ENCODE measurements around the gene LARGE1.

- TF ChIP-seq CTCF (IDR thresholded peaks at IDR 0.05; ENCODE audit: borderline replicate concordance, extremely low read depth, low read length, poor library complexity, severe bottlenecking) (no peak), EZH2 (IDR thresholded peaks at IDR 0.05; ENCODE audit: borderline replicate concordance, low read depth, low read length, severe bottlenecking) (no peak)
These were observed 415.2 kb downstream of the LARGE1 start for GRCh38 chr22:33504941-33505625.

Measured in DND-41 (cell line).